Measurements from ENCODE around the gene CYFIP2. TPM values are rescaled to one million over a fixed set of nuclear protein-coding genes. Genes with fewer than 3 reads are reported as not detected.

CYFIP2 gene
- total RNA-seq, 1 experiment from 2014 or later, result 355 TPM

GRCh38 chr5:157327771-157328170 lies 61.8 kb downstream of the CYFIP2 start:
- peaks cover 2% of the 10 kb centered on the region; the same call in 1 of the 2 replicates for H3K4me1 ChIP-seq (ENCODE audit: low read length)
- no peak overlapping the region for H3K27ac ChIP-seq (ENCODE audit: low read length)
- H3K4me3 ChIP-seq (ENCODE audit: low read length), result no peak overlapping the region

GRCh38 chr5:157328277-157328912 lies 62.5 kb downstream of the CYFIP2 start:
- Histone ChIP-seq H4K20me1 (ENCODE audit: insufficient read depth, low read depth, low read length) (no peaks in the 10 kb centered on the region; the same call in 1 of the 2 replicates), H3K9me3 (ENCODE audit: low read length) (no peaks in the 10 kb centered on the region), H3K79me2 (ENCODE audit: low read length) (0 out of 2 replicates have a peak, but pooled peaks cover 4% of the 10 kb centered on the region), H3K4me1 (ENCODE audit: low read length) (peaks cover 2% of the 10 kb centered on the region; the same call in 1 of the 2 replicates), H2AFZ (ENCODE audit: low read length) (no peak overlapping the region), H3K4me2 (ENCODE audit: low read depth, low read length, poor library complexity, severe bottlenecking) (no peak overlapping the region), H3K9me2 (replicated peaks; ENCODE audit: insufficient read depth, low read length) (no peaks in the 10 kb centered on the region), H3K9ac (ENCODE audit: low read length) (no peak overlapping the region), H3K27ac (ENCODE audit: low read length) (no peak overlapping the region), H3K27me3 (ENCODE audit: low read length) (no peaks in the 10 kb centered on the region), H3K4me3 (ENCODE audit: low read length) (no peak overlapping the region), H3K36me3 (ENCODE audit: insufficient read depth, low read length) (peaks cover 53% of the 10 kb centered on the region)
- peak; percentile 85 for DNase-seq

More at GRCh38 chr5:157327771-157328170, 61.8 kb downstream of the CYFIP2 start:
- H3K4me2 ChIP-seq (ENCODE audit: low read depth, low read length, poor library complexity, severe bottlenecking), result no peak overlapping the region
- no peak overlapping the region for H2AFZ ChIP-seq (ENCODE audit: low read length)
- no peaks in the 10 kb centered on the region for H3K9me2 ChIP-seq (replicated peaks; ENCODE audit: insufficient read depth, low read length)
- peaks cover 55% of the 10 kb centered on the region for H3K36me3 ChIP-seq (ENCODE audit: insufficient read depth, low read length)
- no peak overlapping the region for H3K9ac ChIP-seq (ENCODE audit: low read length)
- no peak for DNase-seq
- no peaks in the 10 kb centered on the region; the same call in 1 of the 2 replicates for H4K20me1 ChIP-seq (ENCODE audit: insufficient read depth, low read depth, low read length)
- H3K9me3 ChIP-seq (ENCODE audit: low read length), result no peaks in the 10 kb centered on the region
- 0 out of 2 replicates have a peak, but pooled peaks cover 4% of the 10 kb centered on the region for H3K79me2 ChIP-seq (ENCODE audit: low read length)
- H3K27me3 ChIP-seq (ENCODE audit: low read length), result no peaks in the 10 kb centered on the region

GRCh38 chr5:157331807-157332206 lies 65.9 kb downstream of the CYFIP2 start:
- H3K27ac ChIP-seq (ENCODE audit: low read length), result no peak overlapping the region
- H3K9ac ChIP-seq (ENCODE audit: low read length), result no peak overlapping the region
- no peak overlapping the region for H3K4me3 ChIP-seq (ENCODE audit: low read length)
- no peaks in the 10 kb centered on the region for H3K9me2 ChIP-seq (replicated peaks; ENCODE audit: insufficient read depth, low read length)
- no peaks in the 10 kb centered on the region for H3K27me3 ChIP-seq (ENCODE audit: low read length)
- H3K36me3 ChIP-seq (ENCODE audit: insufficient read depth, low read length), result peaks cover 57% of the 10 kb centered on the region
- H3K4me1 ChIP-seq (ENCODE audit: low read length), result peaks cover 2% of the 10 kb centered on the region; the same call in 1 of the 2 replicates
- H3K9me3 ChIP-seq (ENCODE audit: low read length), result no peaks in the 10 kb centered on the region
- no peak overlapping the region for H3K4me2 ChIP-seq (ENCODE audit: low read depth, low read length, poor library complexity, severe bottlenecking)
- 0 out of 2 replicates have a peak, but pooled peaks cover 4% of the 10 kb centered on the region for H3K79me2 ChIP-seq (ENCODE audit: low read length)
- no peaks in the 10 kb centered on the region for H4K20me1 ChIP-seq (ENCODE audit: insufficient read depth, low read depth, low read length)
- H2AFZ ChIP-seq (ENCODE audit: low read length), result no peak overlapping the region
- DNase-seq, result no peak

- Histone ChIP-seq H4K20me1 (ENCODE audit: insufficient read depth, low read depth, low read length) (no peaks in the 10 kb centered on the region), H3K79me2 (ENCODE audit: low read length) (no peaks in the 10 kb centered on the region), H3K4me2 (ENCODE audit: low read depth, low read length, poor library complexity, severe bottlenecking) (no peak overlapping the region), H3K36me3 (ENCODE audit: insufficient read depth, low read length) (peaks cover 58% of the 10 kb centered on the region), H3K4me1 (ENCODE audit: low read length) (no peaks in the 10 kb centered on the region), H3K4me3 (ENCODE audit: low read length) (no peak overlapping the region), H3K9ac (ENCODE audit: low read length) (no peak overlapping the region), H2AFZ (ENCODE audit: low read length) (no peak overlapping the region), H3K27me3 (ENCODE audit: low read length) (no peaks in the 10 kb centered on the region), H3K9me2 (replicated peaks; ENCODE audit: insufficient read depth, low read length) (no peaks in the 10 kb centered on the region), H3K27ac (ENCODE audit: low read length) (no peak overlapping the region), H3K9me3 (ENCODE audit: low read length) (no peaks in the 10 kb centered on the region)
- no peak for DNase-seq
Measured at GRCh38 chr5:157335534-157336422, 69.9 kb downstream of the CYFIP2 start.

- H3K4me2 ChIP-seq (ENCODE audit: low read depth, low read length, poor library complexity, severe bottlenecking), result no peak overlapping the region
- no peak for DNase-seq
Measured at GRCh38 chr5:157336423-157336744, 70.5 kb downstream of the CYFIP2 start.

GRCh38 chr5:157339409-157339808 lies 73.5 kb downstream of the CYFIP2 start:
- H3K27ac ChIP-seq (ENCODE audit: low read length), result no peak overlapping the region
- H3K79me2 ChIP-seq (ENCODE audit: low read length), result no peaks in the 10 kb centered on the region
- DNase-seq, result no peak
- H3K27me3 ChIP-seq (ENCODE audit: low read length), result no peaks in the 10 kb centered on the region
- no peak overlapping the region for H2AFZ ChIP-seq (ENCODE audit: low read length)
- H3K9ac ChIP-seq (ENCODE audit: low read length), result no peak overlapping the region
- H3K9me3 ChIP-seq (ENCODE audit: low read length), result no peaks in the 10 kb centered on the region
- H3K4me2 ChIP-seq (ENCODE audit: low read depth, low read length, poor library complexity, severe bottlenecking), result no peak overlapping the region
- H3K4me1 ChIP-seq (ENCODE audit: low read length), result no peaks in the 10 kb centered on the region
- H3K36me3 ChIP-seq (ENCODE audit: insufficient read depth, low read length), result peaks cover 64% of the 10 kb centered on the region; the same call in 1 of the 2 replicates
- H3K9me2 ChIP-seq (replicated peaks; ENCODE audit: insufficient read depth, low read length), result no peaks in the 10 kb centered on the region
- H3K4me3 ChIP-seq (ENCODE audit: low read length), result no peak overlapping the region
- H4K20me1 ChIP-seq (ENCODE audit: insufficient read depth, low read depth, low read length), result no peaks in the 10 kb centered on the region

More at GRCh38 chr5:157336423-157336744, 70.5 kb downstream of the CYFIP2 start:
- Histone ChIP-seq H3K9me3 (ENCODE audit: low read length) (no peaks in the 10 kb centered on the region), H3K79me2 (ENCODE audit: low read length) (no peaks in the 10 kb centered on the region), H3K9me2 (replicated peaks; ENCODE audit: insufficient read depth, low read length) (no peaks in the 10 kb centered on the region), H3K27ac (ENCODE audit: low read length) (no peak overlapping the region), H3K27me3 (ENCODE audit: low read length) (no peaks in the 10 kb centered on the region), H3K36me3 (ENCODE audit: insufficient read depth, low read length) (peaks cover 57% of the 10 kb centered on the region), H3K9ac (ENCODE audit: low read length) (no peak overlapping the region), H2AFZ (ENCODE audit: low read length) (no peak overlapping the region), H4K20me1 (ENCODE audit: insufficient read depth, low read depth, low read length) (no peaks in the 10 kb centered on the region), H3K4me1 (ENCODE audit: low read length) (no peaks in the 10 kb centered on the region), H3K4me3 (ENCODE audit: low read length) (no peak overlapping the region)

GRCh38 chr5:157342822-157343402 lies 77.0 kb downstream of the CYFIP2 start:
- H3K9me3 ChIP-seq (ENCODE audit: low read length), result no peaks in the 10 kb centered on the region
- no peaks in the 10 kb centered on the region for H3K9me2 ChIP-seq (replicated peaks; ENCODE audit: insufficient read depth, low read length)
- H3K27ac ChIP-seq (ENCODE audit: low read length), result no peak overlapping the region
- DNase-seq, result peak; percentile 56
- no peaks in the 10 kb centered on the region for H4K20me1 ChIP-seq (ENCODE audit: insufficient read depth, low read depth, low read length)
- H3K36me3 ChIP-seq (ENCODE audit: insufficient read depth, low read length), result peaks cover 64% of the 10 kb centered on the region; the same call in 1 of the 2 replicates
- no peaks in the 10 kb centered on the region for H3K4me1 ChIP-seq (ENCODE audit: low read length)
- no peak overlapping the region for H3K4me3 ChIP-seq (ENCODE audit: low read length)
- H3K27me3 ChIP-seq (ENCODE audit: low read length), result no peaks in the 10 kb centered on the region
- no peak overlapping the region for H2AFZ ChIP-seq (ENCODE audit: low read length)
- no peak overlapping the region for H3K9ac ChIP-seq (ENCODE audit: low read length)
- no peaks in the 10 kb centered on the region for H3K79me2 ChIP-seq (ENCODE audit: low read length)
- no peak overlapping the region for H3K4me2 ChIP-seq (ENCODE audit: low read depth, low read length, poor library complexity, severe bottlenecking)

All from Karpas-422 (cell line).